WTC11 (cell line): ENCODE measurements around the gene PRMT5. TPM values are rescaled to one million over a fixed set of nuclear protein-coding genes. Genes with fewer than 3 reads are reported as not detected.

Source experiments
- ATAC-seq: fragments of 200-7000 bp; cut with Tn5 transposase; 2 replicates; pipeline ENCODE4 v1.10.0; 2021; ENCODE audit warnings: mild to moderate bottlenecking, moderate library complexity
- CTCF ChIA-PET: fragments of 300-600 bp; sonication (Branson Sonifier 250); formaldehyde crosslinking; loops from one replicate; lab custom pipeline; 2021; ENCODE audit warnings: antibody characterized with exemption; lab: Charles Lee
- POLR2A ChIA-PET: fragments of 350-600 bp; sonication (Branson Sonifier 250); formaldehyde crosslinking; loops from one replicate; lab custom pipeline; 2021; ENCODE audit warnings: antibody characterized with exemption; lab: Charles Lee
- DNase-seq: peaks from one replicate; pipeline ENCODE4 v3.0.0; 2021; ENCODE audit warnings: low spot score
- H3K27ac Mint-ChIP-seq: 2 replicates; pipeline ENCODE4 v1.8.0; 2021; ENCODE audit warnings: mixed read lengths
- H3K27me3 Mint-ChIP-seq: 2 replicates; pipeline ENCODE4 v1.8.0; 2021; ENCODE audit warnings: low read depth, mild to moderate bottlenecking, moderate library complexity, mixed read lengths
- H3K36me3 Mint-ChIP-seq: 2 replicates; pipeline ENCODE4 v1.8.0; 2021; ENCODE audit warnings: mixed read lengths
- H3K4me1 Mint-ChIP-seq: 2 replicates; pipeline ENCODE4 v1.8.0; 2022; ENCODE audit warnings: mixed read lengths
- H3K4me3 Mint-ChIP-seq: 2 replicates; pipeline ENCODE4 v1.8.0; 2021; ENCODE audit warnings: mild to moderate bottlenecking, moderate library complexity, mixed read lengths
- H3K9me3 Mint-ChIP-seq: 2 replicates; pipeline ENCODE4 v1.8.0; 2021; ENCODE audit warnings: mixed read lengths
- ATF1 ChIP-seq: sonication (generic); formaldehyde crosslinking; IDR thresholded peaks from 2 replicates; pipeline ENCODE4 v1.8.1; 2023; ENCODE audit warnings: mild to moderate bottlenecking, moderate library complexity, missing genetic modification reagents
- CBFB ChIP-seq: sonication (generic); formaldehyde crosslinking; IDR thresholded peaks from 2 replicates; pipeline ENCODE4 v1.8.1; 2022; ENCODE audit warnings: mild to moderate bottlenecking, low read depth, missing genetic modification reagents
- CREB1 ChIP-seq: sonication (generic); formaldehyde crosslinking; IDR thresholded peaks from 2 replicates; pipeline ENCODE4 v1.8.0; 2023; ENCODE audit warnings: mild to moderate bottlenecking, missing genetic modification reagents
- EMX1 ChIP-seq: fragments of 250-450 bp; sonication (Bioruptor Pico); IDR thresholded peaks from 2 replicates; pipeline ENCODE4 v1.8.0; 2021; ENCODE audit warnings: mild to moderate bottlenecking
- ETV6 ChIP-seq: sonication (generic); formaldehyde crosslinking; IDR thresholded peaks from 2 replicates; pipeline ENCODE4 v1.8.1; 2022; ENCODE audit warnings: mild to moderate bottlenecking, missing genetic modification reagents
- FOXK1 ChIP-seq: sonication (generic); formaldehyde crosslinking; IDR thresholded peaks from 2 replicates; pipeline ENCODE4 v1.8.0; 2022; ENCODE audit warnings: mild to moderate bottlenecking, moderate library complexity, missing genetic modification reagents
- IRF1 ChIP-seq: sonication (generic); formaldehyde crosslinking; IDR thresholded peaks from 2 replicates; pipeline ENCODE4 v1.8.0; 2023; ENCODE audit warnings: missing genetic modification reagents
- JAZF1 ChIP-seq: fragments of 250-450 bp; sonication (Bioruptor Pico); IDR thresholded peaks from 2 replicates; pipeline ENCODE4 v1.9.0; 2021; ENCODE audit warnings: moderate library complexity, mild to moderate bottlenecking, inconsistent platforms
- NFYB ChIP-seq: sonication (generic); formaldehyde crosslinking; conservative IDR thresholded peaks from 2 replicates; pipeline ENCODE4 v1.8.0; 2022; ENCODE audit warnings: low read depth, missing genetic modification reagents
- OVOL2 ChIP-seq: fragments of 250-450 bp; sonication (Bioruptor Pico); IDR thresholded peaks from 2 replicates; pipeline ENCODE4 v1.9.0; 2021; ENCODE audit warnings: mild to moderate bottlenecking, borderline replicate concordance
- PRRX2 ChIP-seq: fragments of 250-450 bp; sonication (Bioruptor Pico); IDR thresholded peaks from 2 replicates; pipeline ENCODE4 v1.8.0; 2021; ENCODE audit warnings: mild to moderate bottlenecking
- RORB ChIP-seq: fragments of 250-450 bp; sonication (Bioruptor Pico); IDR thresholded peaks from 2 replicates; pipeline ENCODE4 v1.9.0; 2021; ENCODE audit warnings: mild to moderate bottlenecking
- SOX15 ChIP-seq: fragments of 250-450 bp; sonication (Bioruptor Pico); IDR thresholded peaks from 2 replicates; pipeline ENCODE4 v1.9.0; 2021; ENCODE audit warnings: mild to moderate bottlenecking
- SP1 ChIP-seq: sonication (generic); formaldehyde crosslinking; conservative IDR thresholded peaks from 2 replicates; pipeline ENCODE4 v1.8.1; 2022; ENCODE audit warnings: missing genetic modification reagents
- TEAD1 ChIP-seq: sonication (generic); formaldehyde crosslinking; IDR thresholded peaks from 2 replicates; pipeline ENCODE4 v1.8.0; 2022; ENCODE audit warnings: mild to moderate bottlenecking, missing genetic modification reagents
- ZBTB21 ChIP-seq: sonication (generic); formaldehyde crosslinking; IDR thresholded peaks from 2 replicates; pipeline ENCODE4 v1.8.1; 2023; ENCODE audit warnings: mild to moderate bottlenecking, missing genetic modification reagents, borderline replicate concordance
- ZMAT4 ChIP-seq: fragments of 250-450 bp; sonication (Bioruptor Pico); IDR thresholded peaks from 2 replicates; pipeline ENCODE4 v1.9.0; 2021; ENCODE audit warnings: mild to moderate bottlenecking
- ZNF121 ChIP-seq: sonication (generic); formaldehyde crosslinking; IDR thresholded peaks from 2 replicates; pipeline ENCODE4 v1.8.0; 2023; ENCODE audit warnings: missing genetic modification reagents
- ZNF232 ChIP-seq: sonication (generic); formaldehyde crosslinking; IDR thresholded peaks from 2 replicates; pipeline ENCODE4 v1.8.0; 2022; ENCODE audit warnings: mild to moderate bottlenecking, missing genetic modification reagents
- ZNF263 ChIP-seq: sonication (generic); formaldehyde crosslinking; IDR thresholded peaks from 2 replicates; pipeline ENCODE4 v1.8.1; 2022; ENCODE audit warnings: low read depth, mild to moderate bottlenecking, moderate library complexity, missing genetic modification reagents
- ZNF416 ChIP-seq: fragments of 250-450 bp; sonication (Bioruptor Pico); IDR thresholded peaks from 2 replicates; pipeline ENCODE4 v1.9.0; 2021; ENCODE audit warnings: mild to moderate bottlenecking, inconsistent platforms
- ZNF671 ChIP-seq: fragments of 250-450 bp; sonication (Bioruptor Pico); IDR thresholded peaks from 2 replicates; pipeline ENCODE4 v1.8.0; 2021; ENCODE audit warnings: mild to moderate bottlenecking
- total RNA-seq: library from RNA; stranded (reverse); gene quantifications from 3 replicates; pipeline ENCODE4 v1.2.3, GENCODE V29; 2021
- TF ChIP-seq, protein P1 (sequence below): sonication (generic); formaldehyde crosslinking; IDR thresholded peaks from 2 replicates; pipeline ENCODE4 v1.8.0; 2022; ENCODE audit warnings: mild to moderate bottlenecking, missing genetic modification reagents
- TF ChIP-seq, protein P2 (sequence below): sonication (generic); formaldehyde crosslinking; IDR thresholded peaks from 2 replicates; pipeline ENCODE4 v1.8.0; 2022; ENCODE audit warnings: missing genetic modification reagents
- TF ChIP-seq, protein P3 (sequence below): sonication (generic); formaldehyde crosslinking; IDR thresholded peaks from 2 replicates; pipeline ENCODE4 v1.8.1; 2022; ENCODE audit warnings: missing genetic modification reagents, borderline replicate concordance
- TF ChIP-seq, protein P4 (sequence below): sonication (generic); formaldehyde crosslinking; IDR thresholded peaks from 2 replicates; pipeline ENCODE4 v1.8.1; 2022; ENCODE audit warnings: mild to moderate bottlenecking, moderate library complexity, missing genetic modification reagents

The PRMT5 gene
- total RNA-seq, 1 experiment from 2014 or later: 124 TPM

GRCh38 chr14:22920697-22921096 lies 8.5 kb downstream of the PRMT5 start:
- no peak overlapping the region for H3K4me3 Mint-ChIP-seq
- DNase-seq: no peak
- H3K4me1 Mint-ChIP-seq: peaks cover 17% of the 10 kb centered on the region
- no peak for TF ChIP-seq SP1 (CRISPR knock-in tag)
- no peak for TF ChIP-seq ZNF671 (CRISPR knock-in tag)
- TF ChIP-seq IRF1 (CRISPR knock-in tag): no peak
- no peak for TF ChIP-seq PRRX2
- no peak for TF ChIP-seq ZNF121
- TF ChIP-seq, protein P1, sequence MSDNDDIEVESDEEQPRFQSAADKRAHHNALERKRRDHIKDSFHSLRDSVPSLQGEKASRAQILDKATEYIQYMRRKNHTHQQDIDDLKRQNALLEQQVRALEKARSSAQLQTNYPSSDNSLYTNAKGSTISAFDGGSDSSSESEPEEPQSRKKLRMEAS (CRISPR knock-in tag): no peak
- no peak for TF ChIP-seq JAZF1 (CRISPR knock-in tag)
- TF ChIP-seq, protein P2, sequence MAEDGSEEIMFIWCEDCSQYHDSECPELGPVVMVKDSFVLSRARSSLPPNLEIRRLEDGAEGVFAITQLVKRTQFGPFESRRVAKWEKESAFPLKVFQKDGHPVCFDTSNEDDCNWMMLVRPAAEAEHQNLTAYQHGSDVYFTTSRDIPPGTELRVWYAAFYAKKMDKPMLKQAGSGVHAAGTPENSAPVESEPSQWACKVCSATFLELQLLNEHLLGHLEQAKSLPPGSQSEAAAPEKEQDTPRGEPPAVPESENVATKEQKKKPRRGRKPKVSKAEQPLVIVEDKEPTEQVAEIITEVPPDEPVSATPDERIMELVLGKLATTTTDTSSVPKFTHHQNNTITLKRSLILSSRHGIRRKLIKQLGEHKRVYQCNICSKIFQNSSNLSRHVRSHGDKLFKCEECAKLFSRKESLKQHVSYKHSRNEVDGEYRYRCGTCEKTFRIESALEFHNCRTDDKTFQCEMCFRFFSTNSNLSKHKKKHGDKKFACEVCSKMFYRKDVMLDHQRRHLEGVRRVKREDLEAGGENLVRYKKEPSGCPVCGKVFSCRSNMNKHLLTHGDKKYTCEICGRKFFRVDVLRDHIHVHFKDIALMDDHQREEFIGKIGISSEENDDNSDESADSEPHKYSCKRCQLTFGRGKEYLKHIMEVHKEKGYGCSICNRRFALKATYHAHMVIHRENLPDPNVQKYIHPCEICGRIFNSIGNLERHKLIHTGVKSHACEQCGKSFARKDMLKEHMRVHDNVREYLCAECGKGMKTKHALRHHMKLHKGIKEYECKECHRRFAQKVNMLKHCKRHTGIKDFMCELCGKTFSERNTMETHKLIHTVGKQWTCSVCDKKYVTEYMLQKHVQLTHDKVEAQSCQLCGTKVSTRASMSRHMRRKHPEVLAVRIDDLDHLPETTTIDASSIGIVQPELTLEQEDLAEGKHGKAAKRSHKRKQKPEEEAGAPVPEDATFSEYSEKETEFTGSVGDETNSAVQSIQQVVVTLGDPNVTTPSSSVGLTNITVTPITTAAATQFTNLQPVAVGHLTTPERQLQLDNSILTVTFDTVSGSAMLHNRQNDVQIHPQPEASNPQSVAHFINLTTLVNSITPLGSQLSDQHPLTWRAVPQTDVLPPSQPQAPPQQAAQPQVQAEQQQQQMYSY: no peak
- peaks cover 55% of the 10 kb centered on the region for H3K36me3 Mint-ChIP-seq
- ChIA-PET CTCF (interaction anchor here (0.8 to 2.8 kb wide), 6 partner anchors 9 to 156 kb away, joined by 3 to 19 read pairs (median 6); partner anchors contain the start of gene PRMT5), POLR2A (no interaction called here)
- no peak for ATAC-seq
- no peaks in the 10 kb centered on the region for H3K9me3 Mint-ChIP-seq
- no peak overlapping the region for H3K27ac Mint-ChIP-seq
- peaks cover 2% of the 10 kb centered on the region; the same call in 1 of the 2 replicates for H3K27me3 Mint-ChIP-seq

- Mint-ChIP-seq H3K36me3 (peaks cover 48% of the 10 kb centered on the region), H3K4me3 (peak overlapping the region; percentile 92), H3K27ac (peak overlapping the region; percentile 98), H3K27me3 (peaks cover 2% of the 10 kb centered on the region; the same call in 1 of the 2 replicates), H3K4me1 (peaks cover 17% of the 10 kb centered on the region), H3K9me3 (no peaks in the 10 kb centered on the region)
- ChIA-PET POLR2A (interaction anchor here (0.8 to 2.4 kb wide), 6 partner anchors 10 to 176 kb away, joined by 3 to 14 read pairs (median 5); partner anchors contain the start of genes ACIN1, C14orf119, PRMT5 and REM2), CTCF (interaction anchor here (0.9 to 2.8 kb wide), 20 partner anchors 8 to 363 kb away, joined by 3 to 19 read pairs (median 4); partner anchors contain the start of genes ACIN1, C14orf119, LRP10 and PRMT5)
- TF ChIP-seq ZNF232 (CRISPR knock-in tag) (no peak), CBFB (CRISPR knock-in tag) (no peak), ZNF671 (CRISPR knock-in tag) (no peak)
- no peak for DNase-seq
- ATAC-seq: no peak
Measured at GRCh38 chr14:22919601-22919921, 9.6 kb downstream of the PRMT5 start.

DNA sequence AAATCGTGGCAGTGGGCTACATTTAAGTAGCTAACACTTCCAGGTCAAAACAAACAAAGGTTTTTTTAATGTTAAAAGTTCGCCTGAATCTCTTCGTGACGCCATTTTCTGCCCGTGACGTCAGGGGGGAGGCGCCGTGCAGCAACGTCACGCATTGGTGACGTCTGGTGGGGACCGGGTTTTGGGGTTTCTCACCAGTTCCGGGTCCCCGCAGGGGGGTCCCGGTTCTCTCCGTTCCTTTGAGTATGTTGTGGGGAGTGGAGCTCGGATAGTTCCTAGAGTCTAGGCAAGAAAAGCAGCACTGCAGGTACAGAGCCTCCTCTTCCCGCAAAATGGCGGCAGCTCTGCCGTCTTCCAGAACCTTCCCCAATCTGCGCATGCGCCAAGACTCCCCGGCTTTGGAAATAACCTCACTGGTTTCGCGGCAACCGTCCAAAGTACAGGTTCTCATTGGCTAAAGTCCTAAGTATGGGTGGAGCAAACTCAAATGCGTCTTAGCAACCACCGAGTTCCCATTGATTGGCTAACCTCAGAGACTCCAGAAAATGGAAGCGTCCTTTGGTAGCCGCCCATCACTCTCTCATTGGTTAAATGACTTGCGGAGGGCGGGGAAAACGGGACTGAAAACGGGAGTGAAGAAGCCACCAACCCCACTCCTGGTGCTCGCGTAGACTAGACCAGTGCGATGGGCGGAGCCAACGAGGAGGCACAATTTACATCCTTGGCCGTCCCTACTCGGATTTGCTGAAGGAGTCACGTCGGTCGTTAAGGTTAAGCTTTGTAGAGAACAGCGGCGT lies 10.2 kb downstream of the PRMT5 start, which contains the start of gene RBM23:
TSS of gene RBM23 (minus strand) at position 346 of the 797 bp plus-strand sequence.
- DNase-seq (peak; percentile 100), ATAC-seq (peak; percentile 98)
- peaks cover 17% of the 10 kb centered on the region for H3K4me1 Mint-ChIP-seq
- H3K27me3 Mint-ChIP-seq: peaks cover 2% of the 10 kb centered on the region; the same call in 1 of the 2 replicates
- ChIA-PET CTCF (interaction anchor here (0.9 to 2.8 kb wide), 20 partner anchors 9 to 362 kb away, joined by 3 to 19 read pairs (median 4); partner anchors contain the start of genes ACIN1, C14orf119, LRP10 and PRMT5), POLR2A (interaction anchor here (0.8 to 2.4 kb wide), 6 partner anchors 11 to 176 kb away, joined by 3 to 14 read pairs (median 5); partner anchors contain the start of genes ACIN1, C14orf119, PRMT5 and REM2)
- H3K9me3 Mint-ChIP-seq: no peaks in the 10 kb centered on the region
- H3K36me3 Mint-ChIP-seq: peaks cover 42% of the 10 kb centered on the region
- H3K4me3 Mint-ChIP-seq: peak within 1 kb of the TSS; percentile 92
- peak within 1 kb of the TSS; percentile 100 for H3K27ac Mint-ChIP-seq
- no peak for TF ChIP-seq CREB1 (CRISPR knock-in tag)
- no peak for TF ChIP-seq ATF1 (CRISPR knock-in tag)
- peak; percentile 71; the same call in 1 of the 2 replicates for TF ChIP-seq ZMAT4 (CRISPR knock-in tag)
- no peak for TF ChIP-seq SOX15 (CRISPR knock-in tag)
- TF ChIP-seq ZNF263 (CRISPR knock-in tag): no peak
- TF ChIP-seq ZBTB21 (CRISPR knock-in tag): peak; percentile 99
- no peak for TF ChIP-seq OVOL2 (CRISPR knock-in tag)
- TF ChIP-seq PRRX2: no peak
- TF ChIP-seq, protein P3, sequence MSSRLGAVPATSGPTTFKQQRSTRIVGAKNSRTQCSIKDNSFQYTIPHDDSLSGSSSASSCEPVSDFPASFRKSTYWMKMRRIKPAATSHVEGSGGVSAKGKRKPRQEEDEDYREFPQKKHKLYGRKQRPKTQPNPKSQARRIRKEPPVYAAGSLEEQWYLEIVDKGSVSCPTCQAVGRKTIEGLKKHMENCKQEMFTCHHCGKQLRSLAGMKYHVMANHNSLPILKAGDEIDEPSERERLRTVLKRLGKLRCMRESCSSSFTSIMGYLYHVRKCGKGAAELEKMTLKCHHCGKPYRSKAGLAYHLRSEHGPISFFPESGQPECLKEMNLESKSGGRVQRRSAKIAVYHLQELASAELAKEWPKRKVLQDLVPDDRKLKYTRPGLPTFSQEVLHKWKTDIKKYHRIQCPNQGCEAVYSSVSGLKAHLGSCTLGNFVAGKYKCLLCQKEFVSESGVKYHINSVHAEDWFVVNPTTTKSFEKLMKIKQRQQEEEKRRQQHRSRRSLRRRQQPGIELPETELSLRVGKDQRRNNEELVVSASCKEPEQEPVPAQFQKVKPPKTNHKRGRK: no peak
- no peak for TF ChIP-seq RORB (CRISPR knock-in tag)
- TF ChIP-seq, protein P4, sequence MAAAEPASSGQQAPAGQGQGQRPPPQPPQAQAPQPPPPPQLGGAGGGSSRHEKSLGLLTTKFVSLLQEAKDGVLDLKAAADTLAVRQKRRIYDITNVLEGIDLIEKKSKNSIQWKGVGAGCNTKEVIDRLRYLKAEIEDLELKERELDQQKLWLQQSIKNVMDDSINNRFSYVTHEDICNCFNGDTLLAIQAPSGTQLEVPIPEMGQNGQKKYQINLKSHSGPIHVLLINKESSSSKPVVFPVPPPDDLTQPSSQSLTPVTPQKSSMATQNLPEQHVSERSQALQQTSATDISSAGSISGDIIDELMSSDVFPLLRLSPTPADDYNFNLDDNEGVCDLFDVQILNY (CRISPR knock-in tag): no peak
- no peak for TF ChIP-seq FOXK1 (CRISPR knock-in tag)
- no peak for TF ChIP-seq ZNF416 (CRISPR knock-in tag)
- TF ChIP-seq EMX1 (CRISPR knock-in tag): no peak
- peak; percentile 85 for TF ChIP-seq NFYB (CRISPR knock-in tag)
- peak; percentile 36; the same call in 1 of the 2 replicates for TF ChIP-seq ETV6
- TF ChIP-seq TEAD1 (CRISPR knock-in tag): no peak
